Measurements from ENCODE around the gene WDR48. TPM values are rescaled to one million over a fixed set of nuclear protein-coding genes. Genes with fewer than 3 reads are reported as not detected.

Gene WDR48
- total RNA-seq, 4 donors from 2014 or later = 28.4 to 84.4 (median 37.0) TPM

- no peaks in the 10 kb centered on the region for H3K9me3 ChIP-seq
- no peaks in the 10 kb centered on the region for H3K36me3 ChIP-seq
- no peaks in the 10 kb centered on the region for H3K4me1 ChIP-seq
- H3K27me3 ChIP-seq = no peaks in the 10 kb centered on the region
- intact Hi-C loops (cut with DNase I; ENCODE audit: low total_unique reads) = no loop called here
- H3K27ac ChIP-seq = peak overlapping the region in 1 of 2 donors; percentile 33
- DNase-seq = no peak
- no peak overlapping the region for H3K4me3 ChIP-seq
- TF ChIP-seq CTCF (IDR thresholded peaks at IDR 0.05) (no peak), POLR2A (IDR thresholded peaks at IDR 0.05) (no peak)
These were observed 45.0 kb downstream of the WDR48 start for GRCh38 chr3:39096775-39097174.

DNA sequence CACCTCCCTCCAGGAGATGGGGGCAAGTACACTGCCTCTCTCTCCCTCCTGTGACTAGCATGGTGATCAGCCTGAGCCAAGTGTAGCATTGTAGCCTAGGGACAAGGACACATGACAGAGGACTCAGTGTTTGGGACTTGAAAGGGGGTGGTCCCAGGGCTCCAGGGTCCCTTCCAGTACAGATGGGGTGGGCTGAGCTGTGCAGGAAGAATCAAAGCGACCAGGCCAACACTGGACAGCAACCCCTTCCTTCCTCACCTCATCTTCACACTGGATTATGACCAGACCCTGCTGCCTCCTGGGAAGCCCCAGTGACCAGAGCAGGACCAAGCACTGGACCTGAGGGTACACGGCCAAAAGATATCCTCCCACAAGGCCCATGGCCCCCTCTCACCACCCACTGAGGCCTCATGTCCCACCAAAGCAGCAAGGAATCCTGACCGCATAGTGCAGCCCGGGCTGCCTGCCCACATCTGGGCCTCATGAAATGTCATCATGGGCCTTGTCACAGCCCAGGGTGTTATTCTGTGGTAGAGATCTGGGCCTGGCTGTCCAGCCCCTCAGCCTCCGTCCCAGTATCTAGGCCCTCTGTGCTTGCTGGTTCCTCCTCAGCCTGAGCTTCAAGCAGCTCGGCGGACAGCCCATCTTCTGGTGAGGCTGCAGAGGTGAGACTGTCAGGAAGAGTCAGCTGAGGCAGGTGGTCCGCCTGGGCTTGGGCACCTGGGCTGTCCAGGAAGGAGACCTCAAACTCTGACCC, 46.1 kb downstream of the WDR48 start:
- no peaks in the 10 kb centered on the region for H3K4me1 ChIP-seq
- TF ChIP-seq POLR2A (IDR thresholded peaks at IDR 0.05) (no peak), CTCF (IDR thresholded peaks at IDR 0.05) (no peak)
- no peaks in the 10 kb centered on the region for H3K36me3 ChIP-seq
- no peaks in the 10 kb centered on the region for H3K27me3 ChIP-seq
- no peak overlapping the region for H3K4me3 ChIP-seq
- H3K27ac ChIP-seq = no peak overlapping the region
- no peaks in the 10 kb centered on the region for H3K9me3 ChIP-seq
- no peak for DNase-seq
- intact Hi-C loops (cut with DNase I; ENCODE audit: low total_unique reads) = no loop called here

GRCh38 chr3:39098473-39099000, 46.7 kb downstream of the WDR48 start:
- H3K9me3 ChIP-seq = no peaks in the 10 kb centered on the region

GRCh38 chr3:39099242-39099641, 47.4 kb downstream of the WDR48 start:
- H3K9me3 ChIP-seq = no peaks in the 10 kb centered on the region
- no peak overlapping the region for H3K27ac ChIP-seq
- no peak for TF ChIP-seq POLR2A (IDR thresholded peaks at IDR 0.05)
- no peak for TF ChIP-seq CTCF (IDR thresholded peaks at IDR 0.05)
- H3K36me3 ChIP-seq = no peaks in the 10 kb centered on the region
- H3K4me3 ChIP-seq = no peak overlapping the region
- intact Hi-C loops (cut with DNase I; ENCODE audit: low total_unique reads) = no loop called here
- peaks cover 0 to 5% of the 10 kb centered on the region in 2 donors for H3K4me1 ChIP-seq
- no peaks in the 10 kb centered on the region for H3K27me3 ChIP-seq
- no peak for DNase-seq

More at GRCh38 chr3:39098473-39099000, 46.7 kb downstream of the WDR48 start:
- Histone ChIP-seq H3K4me3 (no peak overlapping the region), H3K27me3 (no peaks in the 10 kb centered on the region), H3K4me1 (no peaks in the 10 kb centered on the region), H3K27ac (no peak overlapping the region), H3K36me3 (no peaks in the 10 kb centered on the region)
- no peak for TF ChIP-seq CTCF (IDR thresholded peaks at IDR 0.05)
- TF ChIP-seq POLR2A (IDR thresholded peaks at IDR 0.05) = no peak
- intact Hi-C loops (cut with DNase I; ENCODE audit: low total_unique reads) = no loop called here
- DNase-seq = no peak

DNA sequence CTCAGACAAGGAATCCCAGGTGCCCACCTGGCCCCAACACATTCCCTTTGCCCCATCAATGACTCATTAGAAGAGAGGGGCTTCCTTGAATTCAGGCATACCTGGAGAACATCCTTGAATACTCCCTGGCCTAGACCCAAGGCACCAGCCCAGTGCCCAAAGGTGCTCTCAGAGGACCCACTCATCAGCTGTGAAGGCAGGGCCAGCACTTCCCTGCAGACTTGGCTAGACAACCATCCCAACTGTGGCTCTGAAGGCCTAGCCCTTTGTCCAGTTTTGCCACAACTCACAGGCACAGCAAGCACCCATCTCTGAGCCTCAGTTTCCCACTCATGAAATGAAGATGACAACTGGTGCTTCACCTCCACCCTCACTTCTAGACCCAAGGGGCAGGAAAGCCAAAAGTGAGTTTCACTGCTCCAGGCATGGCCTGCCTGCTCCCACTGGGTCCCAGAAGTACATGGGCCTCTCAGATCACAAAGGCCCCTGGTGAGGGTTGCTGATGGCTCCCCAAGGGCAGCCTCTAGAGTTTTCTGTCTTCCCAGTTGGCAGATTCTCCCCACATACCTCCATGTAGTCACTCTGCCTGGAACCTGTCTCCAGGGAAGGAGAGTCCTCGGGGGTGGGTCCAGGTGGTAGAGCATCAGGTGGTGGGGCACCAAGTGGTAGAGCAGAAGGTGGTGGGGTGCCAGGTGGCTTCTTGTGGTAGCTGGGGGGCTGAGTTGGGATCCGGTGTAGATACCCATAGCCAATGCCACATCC, 48.1 kb downstream of the WDR48 start:
- intact Hi-C loops (cut with DNase I; ENCODE audit: low total_unique reads) = no loop called here
- Histone ChIP-seq H3K9me3 (no peaks in the 10 kb centered on the region), H3K4me3 (no peak overlapping the region), H3K36me3 (no peaks in the 10 kb centered on the region), H3K27ac (no peak overlapping the region), H3K27me3 (no peaks in the 10 kb centered on the region), H3K4me1 (peaks cover 0 to 5% of the 10 kb centered on the region in 2 donors)
- DNase-seq = no peak
- TF ChIP-seq POLR2A (IDR thresholded peaks at IDR 0.05) (no peak), CTCF (IDR thresholded peaks at IDR 0.05) (no peak)

Measured in uterus (tissue), 4 donors.